NCI-H524 treated with DMSO at 0.1 percent for 48 hours (cell line): ENCODE data around the gene FZD10.

Experiments
- DNase-seq: peaks from one replicate; lab custom pipeline; 2025; lab: John Stamatoyannopoulos, UW

Gene FZD10

GRCh38 chr12:130132831-130133511 is 29.3 kb upstream of the FZD10 start:
- no peak for DNase-seq

- no peak for DNase-seq
Measured at GRCh38 chr12:130133851-130134562, 28.3 kb upstream of the FZD10 start.

- no peak for DNase-seq
Measured at GRCh38 chr12:130134563-130134915, 27.7 kb upstream of the FZD10 start.

GRCh38 chr12:130136509-130137039 is 25.7 kb upstream of the FZD10 start:
- DNase-seq: no peak

- no peak for DNase-seq
Measured at GRCh38 chr12:130137040-130138018, 24.9 kb upstream of the FZD10 start.

- no peak for DNase-seq
Measured at GRCh38 chr12:130138478-130138877, 23.8 kb upstream of the FZD10 start.

- DNase-seq: no peak
Measured at GRCh38 chr12:130139567-130140421, 22.5 kb upstream of the FZD10 start.

GRCh38 chr12:130141105-130141504 is 21.2 kb upstream of the FZD10 start:
- no peak for DNase-seq

- DNase-seq: no peak
Measured at GRCh38 chr12:130141901-130142683, 20.2 kb upstream of the FZD10 start.

- DNase-seq: no peak
Measured at GRCh38 chr12:130142736-130143135, 19.5 kb upstream of the FZD10 start.

- no peak for DNase-seq
Measured at GRCh38 chr12:130143136-130143535, 19.1 kb upstream of the FZD10 start.

GRCh38 chr12:130144256-130144655 is 18.0 kb upstream of the FZD10 start:
- no peak for DNase-seq

- no peak for DNase-seq
Measured at GRCh38 chr12:130145731-130146130, 16.5 kb upstream of the FZD10 start.

- no peak for DNase-seq
Measured at GRCh38 chr12:130146176-130146931, 15.9 kb upstream of the FZD10 start.

GRCh38 chr12:130147875-130148596 is 14.2 kb upstream of the FZD10 start:
- no peak for DNase-seq

GRCh38 chr12:130151846-130152245 is 10.4 kb upstream of the FZD10 start:
- DNase-seq: no peak

GRCh38 chr12:130152386-130152785 is 9.9 kb upstream of the FZD10 start:
- DNase-seq: no peak

- DNase-seq: no peak
Measured at GRCh38 chr12:130153803-130154202, 8.5 kb upstream of the FZD10 start.
